CD8-positive, alpha-beta memory T cell (primary cell): ENCODE results near the gene TSKU. TPM values are rescaled to one million over a fixed set of nuclear protein-coding genes. Genes with fewer than 3 reads are reported as not detected.

Experiments used
- CTCF ChIA-PET: fragments of 350-600 bp; sonication (Branson Sonifier 250); formaldehyde crosslinking; loops from one replicate; lab custom pipeline; 2021; ENCODE audit warnings: antibody characterized with exemption; lab: Charles Lee
- POLR2A ChIA-PET: fragments of 350-600 bp; sonication (Branson Sonifier 250); formaldehyde crosslinking; loops from one replicate; lab custom pipeline; 2021; ENCODE audit warnings: antibody characterized with exemption; lab: Charles Lee
- DNase-seq, 5 donors: peaks; one replicate each; pipeline versions ENCODE4 v3.0.0 to v3.0.0-alpha.2; 2020 to 2022; ENCODE audit warnings: mixed read lengths in 1 of 5
- H3K27ac ChIP-seq: one replicate; pipeline ENCODE4 v1.7.0; 2013; ENCODE audit warnings: low read depth, mild to moderate bottlenecking, low read length, moderate library complexity
- H3K27me3 ChIP-seq: 2 replicates; pipeline ENCODE4 v1.7.0; 2013; ENCODE audit warnings: low read length, mild to moderate bottlenecking; ENCODE audit not compliant: insufficient read depth, poor library complexity, severe bottlenecking
- H3K36me3 ChIP-seq: 2 replicates; pipeline ENCODE4 v1.7.0; 2013; ENCODE audit warnings: mild to moderate bottlenecking, low read length, moderate library complexity; ENCODE audit not compliant: insufficient read depth
- H3K4me1 ChIP-seq: 2 replicates; pipeline ENCODE4 v1.7.0; 2013; ENCODE audit warnings: mild to moderate bottlenecking, low read length, moderate library complexity; ENCODE audit not compliant: insufficient read depth
- H3K4me3 ChIP-seq: 2 replicates; pipeline ENCODE4 v1.7.0; 2013; ENCODE audit warnings: mild to moderate bottlenecking, low read length
- H3K9me3 ChIP-seq: 2 replicates; pipeline ENCODE4 v1.7.0; 2013; ENCODE audit warnings: mild to moderate bottlenecking, low read length
- H3K27ac Mint-ChIP-seq, 8 donors: one replicate each; pipeline ENCODE4 v1.8.0; 2020 to 2021; ENCODE audit warnings: mixed read lengths in 8 of 8, mild to moderate bottlenecking in 6 of 8, inconsistent platforms in 3 of 8, moderate library complexity in 3 of 8
- H3K27me3 Mint-ChIP-seq, 2 donors: one replicate each; pipeline ENCODE4 v1.8.0; 2020 to 2021; ENCODE audit warnings: mixed read lengths in 2 of 2, mild to moderate bottlenecking in 1 of 2, moderate library complexity in 1 of 2
- H3K36me3 Mint-ChIP-seq, 3 donors: one replicate each; pipeline ENCODE4 v1.8.0; 2020 to 2021; ENCODE audit warnings: mixed read lengths in 3 of 3, inconsistent platforms in 1 of 3, mild to moderate bottlenecking in 1 of 3
- H3K4me1 Mint-ChIP-seq, 3 donors: one replicate each; pipeline ENCODE4 v1.8.0; 2020 to 2021; ENCODE audit warnings: mixed read lengths in 3 of 3, inconsistent platforms in 1 of 3, mild to moderate bottlenecking in 1 of 3
- H3K4me3 Mint-ChIP-seq, 7 donors: one replicate each; pipeline ENCODE4 v1.8.0; 2020 to 2021; ENCODE audit warnings: mixed read lengths in 7 of 7, mild to moderate bottlenecking in 6 of 7, moderate library complexity in 4 of 7, inconsistent platforms in 2 of 7
- H3K9me3 Mint-ChIP-seq, 5 donors: one replicate each; pipeline ENCODE4 v1.8.0; 2020 to 2022; ENCODE audit warnings: mixed read lengths in 5 of 5, mild to moderate bottlenecking in 3 of 5, moderate library complexity in 2 of 5, inconsistent platforms in 1 of 5
- polyA plus RNA-seq: library from polyadenylated mRNA; unstranded; fragments of 300-500 nt; fragmentation: Illumina TruSeq; gene quantifications from one replicate; pipeline ENCODE4 v1.2.3, GENCODE V29; 2021
- total RNA-seq, 2 experiments: library from RNA; stranded (reverse); gene quantifications; one replicate each; pipeline ENCODE4 v1.2.3, GENCODE V29; 2021

Gene TSKU
- total and polyA plus RNA-seq, 3 experiments from 2014 or later: 0.11 to 0.13 TPM; not detected in 1

DNA sequence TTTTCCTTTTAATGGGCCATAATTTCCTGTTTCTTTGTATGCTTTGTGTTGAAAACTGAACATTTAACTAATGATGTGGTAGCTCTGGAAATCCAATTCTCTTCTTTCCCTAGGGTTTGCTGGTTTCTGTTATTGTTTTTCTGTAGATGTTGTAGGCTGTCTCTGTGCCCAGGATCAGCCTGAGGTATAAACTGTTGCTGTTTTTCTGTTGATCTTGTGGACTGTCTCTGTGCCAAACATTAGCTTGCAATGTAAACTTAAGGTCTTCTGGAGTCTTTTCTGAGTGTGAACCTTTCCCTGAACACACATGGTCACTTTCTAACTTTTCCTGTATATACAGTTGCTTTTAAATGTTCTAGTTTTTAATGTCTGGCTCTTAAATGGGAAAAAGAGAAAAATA is 5.9 kb upstream of the TSKU start:
- Mint-ChIP-seq H3K4me1 (no peaks in the 10 kb centered on the region), H3K36me3 (peaks cover 0 to 22% (median 0%) of the 10 kb centered on the region in 3 donors), H3K27me3 (peaks cover 14 to 42% of the 10 kb centered on the region in 2 donors), H3K4me3 (no peak overlapping the region), H3K9me3 (peaks cover 17 to 35% (median 32%) of the 10 kb centered on the region in 5 donors), H3K27ac (no peak overlapping the region)
- CTCF ChIA-PET: interaction anchor here (1.1 to 1.2 kb wide), 2 partner anchors 21 to 141 kb away, joined by 3 read pairs; no protein-coding TSS in a partner anchor
- Histone ChIP-seq H3K4me3 (no peak overlapping the region), H3K36me3 (no peaks in the 10 kb centered on the region), H3K27ac (no peak overlapping the region), H3K27me3 (no peaks in the 10 kb centered on the region), H3K9me3 (peaks cover 10% of the 10 kb centered on the region), H3K4me1 (no peaks in the 10 kb centered on the region)
- DNase-seq: no peak
- POLR2A ChIA-PET: no interaction called here

DNA sequence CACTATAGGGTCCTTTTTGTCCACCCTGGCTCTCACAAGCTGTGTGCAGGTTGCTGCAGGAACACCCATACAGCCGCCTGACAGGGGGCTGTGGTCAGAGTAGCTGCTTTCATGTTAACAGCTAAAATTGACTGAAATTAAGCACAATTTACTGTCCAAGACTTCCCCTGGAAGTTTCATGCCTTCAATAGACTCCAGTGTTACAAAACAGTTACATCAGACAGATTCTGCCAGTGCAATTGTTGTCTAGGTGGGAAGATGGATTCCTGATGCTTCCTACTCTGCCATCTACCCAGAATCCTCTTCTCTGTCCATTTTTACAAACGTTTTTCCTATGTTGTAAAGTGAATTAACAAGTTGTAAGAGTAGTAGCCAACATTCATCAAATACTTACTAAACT is 5.3 kb upstream of the TSKU start:
- Histone ChIP-seq H3K27me3 (no peaks in the 10 kb centered on the region), H3K27ac (no peak overlapping the region), H3K36me3 (no peaks in the 10 kb centered on the region), H3K4me3 (no peak overlapping the region), H3K4me1 (no peaks in the 10 kb centered on the region), H3K9me3 (peaks cover 10% of the 10 kb centered on the region)
- H3K36me3 Mint-ChIP-seq: peaks cover 0 to 22% (median 0%) of the 10 kb centered on the region in 3 donors
- DNase-seq: no peak
- H3K27ac Mint-ChIP-seq: no peak overlapping the region
- H3K27me3 Mint-ChIP-seq: peaks cover 19 to 47% of the 10 kb centered on the region in 2 donors
- ChIA-PET POLR2A (no interaction called here), CTCF (interaction anchor here (1.1 to 1.2 kb wide), 2 partner anchors 20 to 141 kb away, joined by 3 read pairs; no protein-coding TSS in a partner anchor)
- H3K4me3 Mint-ChIP-seq: no peak overlapping the region
- peaks cover 17 to 35% (median 32%) of the 10 kb centered on the region in 5 donors for H3K9me3 Mint-ChIP-seq
- H3K4me1 Mint-ChIP-seq: peaks cover 5 to 6% (median 5%) of the 10 kb centered on the region in 3 donors

DNA sequence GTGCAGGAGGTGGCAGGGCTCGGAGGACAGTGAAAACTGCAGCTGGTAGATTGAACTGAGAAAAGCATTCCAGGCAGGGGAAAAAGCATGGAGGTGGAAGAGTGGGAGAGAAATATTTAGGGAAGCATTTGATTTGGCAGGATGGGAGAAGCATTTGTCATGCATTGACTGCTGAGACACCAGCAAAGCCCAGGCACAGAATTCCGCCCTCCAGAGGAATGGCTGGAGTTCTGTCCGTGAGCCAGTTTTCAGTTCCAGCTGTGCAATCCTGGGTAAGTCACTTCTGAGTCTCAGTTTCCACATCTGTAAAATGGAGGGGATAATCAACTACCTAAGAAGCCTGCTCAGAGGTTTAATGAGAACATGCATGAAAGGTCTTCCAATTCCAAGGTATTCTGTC is 4.3 kb upstream of the TSKU start:
- peaks cover 20 to 48% of the 10 kb centered on the region in 2 donors for H3K27me3 Mint-ChIP-seq
- no peaks in the 10 kb centered on the region for H3K27me3 ChIP-seq
- POLR2A ChIA-PET: no interaction called here

DNA sequence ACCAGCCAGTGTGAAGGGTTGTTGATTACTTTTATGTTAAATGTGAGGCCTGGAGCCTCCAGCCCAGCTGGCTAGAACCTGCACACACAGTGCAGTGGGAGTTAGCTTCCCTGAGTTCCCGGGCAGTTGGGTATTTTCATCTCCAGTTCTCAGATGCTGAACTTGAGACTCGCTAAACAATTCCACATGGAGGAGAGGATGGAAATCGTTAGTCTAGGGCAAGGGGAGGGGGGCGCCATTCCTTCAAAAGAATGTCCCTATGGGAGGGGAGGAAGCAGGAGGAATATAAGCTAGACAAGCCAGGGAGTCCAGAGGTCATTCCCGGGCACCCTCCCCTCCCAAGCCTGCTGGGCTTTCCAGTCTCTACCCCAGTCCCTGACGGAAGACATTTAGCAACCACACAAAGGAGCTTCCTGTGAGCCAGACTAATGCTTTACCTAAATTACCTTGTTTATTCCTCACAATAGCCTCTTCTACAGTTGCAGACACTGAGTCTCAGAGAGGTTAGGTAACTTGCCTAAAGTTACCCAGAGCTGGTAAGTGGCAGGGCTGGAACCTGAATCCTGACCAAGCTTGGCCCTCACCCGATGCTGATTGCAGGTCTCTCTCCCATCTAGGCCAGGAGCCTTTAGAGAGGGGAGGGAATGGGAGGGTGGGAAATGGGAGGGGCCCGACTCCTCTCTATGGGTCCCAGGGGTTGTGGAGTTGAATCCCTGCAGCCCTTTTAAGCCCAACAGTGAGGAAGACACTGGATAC is 1.9 kb upstream of the TSKU start:
- Histone ChIP-seq H3K4me1 (no peaks in the 10 kb centered on the region), H3K9me3 (peaks cover 8% of the 10 kb centered on the region), H3K27me3 (no peaks in the 10 kb centered on the region), H3K36me3 (no peaks in the 10 kb centered on the region), H3K4me3 (no peak overlapping the region), H3K27ac (no peak overlapping the region)
- Mint-ChIP-seq H3K4me3 (peak overlapping the region in 3 of 7 donors; percentile 38 to 62 (median 47)), H3K4me1 (peaks cover 6 to 11% (median 8%) of the 10 kb centered on the region in 3 donors), H3K27ac (no peak overlapping the region), H3K27me3 (peaks cover 30 to 63% of the 10 kb centered on the region in 2 donors), H3K9me3 (peaks cover 13 to 21% (median 20%) of the 10 kb centered on the region in 5 donors), H3K36me3 (peaks cover 0 to 25% (median 2%) of the 10 kb centered on the region in 3 donors)
- ChIA-PET CTCF (no interaction called here), POLR2A (no interaction called here)
- peak in 1 of 5 donors; percentile 3 for DNase-seq

More for the DNA sequence above, 4.3 kb upstream of the TSKU start:
- H3K4me1 ChIP-seq: no peaks in the 10 kb centered on the region
- Mint-ChIP-seq H3K4me3 (no peak overlapping the region), H3K36me3 (peaks cover 0 to 22% (median 0%) of the 10 kb centered on the region in 3 donors), H3K9me3 (peaks cover 17 to 35% (median 32%) of the 10 kb centered on the region in 5 donors), H3K4me1 (peaks cover 5 to 7% (median 6%) of the 10 kb centered on the region in 3 donors), H3K27ac (no peak overlapping the region)
- no peak for DNase-seq
- H3K36me3 ChIP-seq: no peaks in the 10 kb centered on the region
- peaks cover 10% of the 10 kb centered on the region for H3K9me3 ChIP-seq
- H3K27ac ChIP-seq: no peak overlapping the region
- no peak overlapping the region for H3K4me3 ChIP-seq
- CTCF ChIA-PET: no interaction called here

DNA sequence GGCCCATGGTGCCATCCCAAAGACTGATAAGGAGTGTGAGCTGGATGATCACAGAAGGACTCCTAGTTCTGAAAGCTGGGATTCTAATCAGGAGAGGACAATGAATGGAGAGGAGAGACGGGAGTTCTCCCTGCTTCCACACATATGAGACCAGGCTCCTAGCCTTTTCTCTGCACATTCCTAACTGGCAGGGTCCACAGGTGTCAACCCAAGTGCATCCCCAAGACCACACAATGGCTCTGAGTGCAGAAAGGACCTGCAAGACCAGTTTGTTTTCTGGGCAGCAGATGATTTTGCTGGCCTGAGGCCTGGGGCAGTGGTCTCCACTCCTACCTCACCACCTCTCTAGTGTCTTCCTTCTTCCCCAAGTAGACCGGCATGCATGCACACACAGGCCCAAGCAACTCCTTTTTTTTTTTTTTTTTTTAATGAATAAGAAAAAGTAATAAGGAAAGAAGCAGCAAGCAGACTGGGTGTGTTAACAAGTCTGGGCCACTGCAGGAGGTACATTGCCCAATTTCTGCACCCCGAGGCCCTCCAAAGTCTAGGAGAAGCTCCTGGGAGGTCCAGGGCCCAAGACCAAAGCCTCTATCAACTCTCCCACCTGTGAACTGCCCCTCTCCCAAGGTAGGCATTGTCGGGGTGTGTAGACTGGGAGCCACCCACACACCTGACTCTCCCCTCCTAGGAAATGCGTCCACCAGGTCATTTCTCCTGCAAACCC is 1.2 kb upstream of the TSKU start:
- H3K27me3 Mint-ChIP-seq: peaks cover 30 to 61% of the 10 kb centered on the region in 2 donors
- peak in 1 of 5 donors; percentile 11 for DNase-seq
- H3K4me3 Mint-ChIP-seq: peak overlapping the region in 5 of 7 donors; percentile 18 to 79 (median 50)
- no peak overlapping the region for H3K27ac Mint-ChIP-seq
- H3K36me3 ChIP-seq: no peaks in the 10 kb centered on the region
- POLR2A ChIA-PET: no interaction called here
- peak overlapping the region; percentile 27 for H3K27ac ChIP-seq
- H3K36me3 Mint-ChIP-seq: peaks cover 0 to 18% (median 2%) of the 10 kb centered on the region in 3 donors
- no peaks in the 10 kb centered on the region for H3K27me3 ChIP-seq
- H3K4me1 Mint-ChIP-seq: peaks cover 6 to 11% (median 8%) of the 10 kb centered on the region in 3 donors
- H3K9me3 ChIP-seq: peaks cover under 1% of the 10 kb centered on the region
- H3K4me1 ChIP-seq: no peaks in the 10 kb centered on the region
- no peak overlapping the region for H3K4me3 ChIP-seq
- peaks cover 5 to 14% (median 12%) of the 10 kb centered on the region in 5 donors for H3K9me3 Mint-ChIP-seq
- CTCF ChIA-PET: no interaction called here

DNA sequence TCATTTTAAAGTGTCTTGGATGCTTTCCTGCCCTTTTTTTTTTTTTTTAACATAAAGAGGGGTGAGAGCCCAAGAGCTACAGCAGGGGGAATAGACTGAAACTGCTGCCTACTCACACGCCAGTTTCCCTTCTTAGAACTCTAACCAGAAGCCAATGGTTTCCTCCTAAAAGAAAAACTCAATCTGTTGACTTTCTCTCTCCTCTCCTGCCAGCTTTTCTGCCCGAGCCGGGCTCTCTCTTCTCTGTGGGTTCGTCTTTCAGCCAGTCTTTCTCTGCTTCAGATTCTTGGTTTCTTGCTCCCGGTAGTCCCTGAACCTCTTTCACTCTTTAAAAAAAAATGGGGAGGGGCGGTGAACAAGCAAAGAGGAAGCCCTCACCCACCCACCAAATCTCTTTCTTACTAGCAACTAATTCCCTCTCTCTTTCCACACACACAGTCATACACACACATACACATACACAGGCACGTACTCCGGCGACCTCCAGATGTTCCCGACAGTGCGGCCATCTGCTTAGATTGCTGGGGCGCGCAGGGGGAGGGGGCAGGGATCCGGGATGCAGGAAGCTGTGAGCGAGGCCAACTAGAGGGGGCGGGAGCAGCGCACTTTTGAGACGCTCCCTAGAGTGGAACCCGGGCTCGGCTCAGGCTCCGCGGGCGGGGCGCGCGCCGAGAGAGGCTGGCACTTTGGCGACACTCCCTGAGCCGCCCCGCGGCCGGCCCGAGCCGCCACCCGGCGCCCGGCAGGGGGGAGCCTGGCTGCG is 444 bp upstream of the TSKU start:
- Histone ChIP-seq H3K36me3 (no peaks in the 10 kb centered on the region), H3K27me3 (no peaks in the 10 kb centered on the region), H3K4me3 (peak overlapping the region; percentile 22), H3K9me3 (no peaks in the 10 kb centered on the region), H3K27ac (peak overlapping the region; percentile 27), H3K4me1 (no peaks in the 10 kb centered on the region)
- Mint-ChIP-seq H3K36me3 (peaks cover 0 to 12% (median 2%) of the 10 kb centered on the region in 3 donors), H3K27ac (peak overlapping the region in 1 of 8 donors; percentile 77), H3K4me3 (peak overlapping the region; percentile 38 to 90 (median 70)), H3K4me1 (peaks cover 6 to 11% (median 8%) of the 10 kb centered on the region in 3 donors), H3K9me3 (peaks cover 0 to 6% (median 6%) of the 10 kb centered on the region in 5 donors), H3K27me3 (peaks cover 30 to 59% of the 10 kb centered on the region in 2 donors)
- DNase-seq: no peak
- ChIA-PET POLR2A (no interaction called here), CTCF (no interaction called here)

DNA sequence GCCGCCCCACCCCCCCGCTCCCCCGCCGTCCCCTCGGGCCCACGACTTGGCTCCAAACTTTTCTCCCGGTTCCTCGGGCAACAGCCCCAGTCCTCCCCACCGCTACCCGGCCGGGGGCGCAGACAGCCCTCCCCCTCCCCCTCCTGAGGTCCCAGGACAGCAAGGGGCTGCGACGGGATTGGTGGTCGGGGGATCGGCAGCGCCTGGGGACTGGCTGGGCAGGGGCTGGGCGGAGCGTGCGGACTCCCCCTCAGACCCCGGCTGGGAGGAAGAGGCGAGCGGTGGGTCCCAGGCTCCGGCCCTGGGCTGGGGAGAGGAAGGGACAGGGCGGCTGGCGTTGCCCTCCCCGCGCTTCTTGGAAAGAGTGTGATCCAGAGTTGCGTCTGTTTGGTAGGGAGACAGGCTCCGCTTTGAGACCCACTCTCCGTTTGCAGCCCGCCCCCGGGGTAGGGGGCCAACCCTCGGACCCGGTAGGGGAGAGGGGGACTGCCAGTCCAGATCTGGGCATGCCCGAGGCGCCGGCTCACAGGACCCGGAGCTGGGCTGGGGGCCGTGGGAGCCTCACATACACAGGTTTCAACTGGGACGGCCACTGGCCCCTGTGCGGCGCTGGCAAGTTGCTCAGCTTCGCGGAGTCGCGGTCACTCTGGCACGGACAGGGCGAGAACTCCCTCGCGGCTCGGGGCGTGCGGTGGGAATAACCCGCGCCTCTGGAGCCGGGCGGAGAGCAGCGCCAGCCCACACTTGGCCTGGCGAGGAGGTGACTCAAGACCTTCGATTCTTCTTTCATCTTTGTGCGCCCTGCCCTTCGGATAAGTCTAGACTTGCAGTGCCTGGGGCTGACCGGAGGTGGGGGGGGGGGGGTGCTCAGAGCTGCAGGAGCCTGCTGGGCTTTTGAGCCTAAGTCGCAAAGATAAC is 999 bp downstream of the TSKU start:
- no peaks in the 10 kb centered on the region for H3K9me3 ChIP-seq
- H3K4me3 ChIP-seq: no peak overlapping the region
- Mint-ChIP-seq H3K27ac (no peak overlapping the region), H3K4me1 (peaks cover 6 to 11% (median 8%) of the 10 kb centered on the region in 3 donors), H3K27me3 (peaks cover 29 to 47% of the 10 kb centered on the region in 2 donors), H3K9me3 (no peaks in the 10 kb centered on the region), H3K4me3 (peak overlapping the region in 1 of 7 donors; percentile 29), H3K36me3 (peaks cover 0 to 3% (median 2%) of the 10 kb centered on the region in 3 donors)
- H3K27me3 ChIP-seq: no peaks in the 10 kb centered on the region
- POLR2A ChIA-PET: no interaction called here
- CTCF ChIA-PET: no interaction called here
- H3K36me3 ChIP-seq: no peaks in the 10 kb centered on the region
- no peaks in the 10 kb centered on the region for H3K4me1 ChIP-seq
- DNase-seq: peak in 1 of 5 donors; percentile 30
- peak overlapping the region; percentile 69 for H3K27ac ChIP-seq
